Upper lobe of left lung (tissue), 4 donors: ENCODE results near the gene SUSD5.

Experiments used
- EP300 ChIP-seq, 4 donors: sonication (generic); formaldehyde crosslinking; IDR thresholded peaks; one replicate each; pipeline ENCODE4 v1.5.1; 2017; ENCODE audit warnings: antibody characterized with exemption in 4 of 4, control low read depth in 2 of 4
- TF ChIP-seq, protein P1 (sequence below), 6 experiments: fragments of 450-650 bp in 4 of 6; fragments of 200-600 bp in 2 of 6; sonication (generic) in 2 of 6; IDR thresholded peaks; one replicate each; pipeline ENCODE4 v1.5.1; 2016 to 2019; ENCODE audit warnings: antibody characterized with exemption in 6 of 6

DNA sequence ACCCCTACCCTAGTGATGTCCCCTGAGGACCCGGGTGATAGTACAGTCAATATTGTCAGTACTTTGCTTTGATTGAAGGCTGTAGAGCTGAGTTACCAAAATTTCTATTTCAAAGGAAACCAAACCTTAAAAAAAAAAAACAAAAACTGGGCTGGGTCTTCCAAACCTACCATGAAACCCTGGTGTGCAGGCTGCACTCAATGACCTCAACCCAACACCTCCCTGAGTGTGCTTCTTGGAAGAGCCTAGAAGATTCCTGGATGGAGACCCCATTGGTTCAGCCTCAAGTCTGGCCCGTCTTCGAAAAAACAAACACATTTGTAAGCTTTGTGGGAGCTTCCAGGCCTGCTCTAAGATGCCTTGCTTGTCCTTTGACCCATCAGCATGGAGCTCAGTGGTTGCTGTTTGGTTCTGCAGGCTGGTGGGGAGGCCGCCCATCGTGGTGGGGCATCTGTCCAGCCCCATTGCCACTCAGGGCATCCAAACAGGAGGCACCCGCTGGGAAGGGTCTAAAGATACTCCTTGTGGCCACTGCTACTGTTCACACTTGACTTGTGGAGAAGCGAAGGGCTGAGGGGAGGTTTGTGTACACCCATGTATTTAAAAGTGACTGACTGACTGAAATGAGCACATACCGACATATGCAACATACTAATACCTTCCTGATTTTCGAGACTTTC, 72.6 kb downstream of the SUSD5 start:
- TF ChIP-seq, protein P1, sequence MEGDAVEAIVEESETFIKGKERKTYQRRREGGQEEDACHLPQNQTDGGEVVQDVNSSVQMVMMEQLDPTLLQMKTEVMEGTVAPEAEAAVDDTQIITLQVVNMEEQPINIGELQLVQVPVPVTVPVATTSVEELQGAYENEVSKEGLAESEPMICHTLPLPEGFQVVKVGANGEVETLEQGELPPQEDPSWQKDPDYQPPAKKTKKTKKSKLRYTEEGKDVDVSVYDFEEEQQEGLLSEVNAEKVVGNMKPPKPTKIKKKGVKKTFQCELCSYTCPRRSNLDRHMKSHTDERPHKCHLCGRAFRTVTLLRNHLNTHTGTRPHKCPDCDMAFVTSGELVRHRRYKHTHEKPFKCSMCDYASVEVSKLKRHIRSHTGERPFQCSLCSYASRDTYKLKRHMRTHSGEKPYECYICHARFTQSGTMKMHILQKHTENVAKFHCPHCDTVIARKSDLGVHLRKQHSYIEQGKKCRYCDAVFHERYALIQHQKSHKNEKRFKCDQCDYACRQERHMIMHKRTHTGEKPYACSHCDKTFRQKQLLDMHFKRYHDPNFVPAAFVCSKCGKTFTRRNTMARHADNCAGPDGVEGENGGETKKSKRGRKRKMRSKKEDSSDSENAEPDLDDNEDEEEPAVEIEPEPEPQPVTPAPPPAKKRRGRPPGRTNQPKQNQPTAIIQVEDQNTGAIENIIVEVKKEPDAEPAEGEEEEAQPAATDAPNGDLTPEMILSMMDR (IDR thresholded peaks at IDR 0.05): no peak
- no peak for TF ChIP-seq EP300 (IDR thresholded peaks at IDR 0.05)
